Adrenal gland (tissue), 12 donors: Measurements from ENCODE around the gene TRIP12. TPM values are rescaled to one million over a fixed set of nuclear protein-coding genes. Genes with fewer than 3 reads are reported as not detected.
"Not testable (repeated sequence)": the region's sequence is repeated elsewhere in the genome, so short reads cannot be mapped to it uniquely, and the experiment has no call there.

ENCODE experiments used
- DNase-seq, 7 donors: peaks; one replicate each; pipeline ENCODE4 v3.0.0-alpha.2; 2019 to 2020
- H3K27ac ChIP-seq, 5 donors: fragments of 200-600 bp; sonication (generic) in 4 of 5; 1 replicate in 3 of 5; 2 replicates in 2 of 5; pipeline versions ENCODE4 v1.5.1 to v1.8.0; 2016 to 2020; ENCODE audit warnings: mild to moderate bottlenecking in 1 of 5
- H3K27me3 ChIP-seq: fragments of 200-600 bp; 2 replicates; pipeline ENCODE4 v1.8.0; 2021
- H3K36me3 ChIP-seq, 2 donors: fragments of 200-600 bp; replicated peaks in 1 of 2; 1 replicate in 1 of 2; 2 replicates in 1 of 2; pipeline versions ENCODE4 v1.5.1 to v1.8.0; 2018 to 2022
- H3K4me1 ChIP-seq, 2 donors: fragments of 200-600 bp; replicated peaks in 1 of 2; 1 replicate in 1 of 2; 2 replicates in 1 of 2; pipeline versions ENCODE4 v1.5.1 to v1.8.0; 2018 to 2021
- H3K4me3 ChIP-seq, 4 donors: fragments of 200-600 bp; sonication (generic) in 3 of 4; one replicate each; pipeline ENCODE4 v1.5.1; 2016 to 2018
- H3K9me3 ChIP-seq, 3 donors: fragments of 200-600 bp; sonication (generic) in 1 of 3; replicated peaks in 1 of 3; 1 replicate in 2 of 3; 2 replicates in 1 of 3; pipeline versions ENCODE4 v1.5.1 to v1.8.0; 2016 to 2021
- CTCF ChIP-seq, 6 experiments: fragments of 450-650 bp in 4 of 6; fragments of 200-600 bp in 2 of 6; sonication (generic) in 1 of 6; IDR thresholded peaks; 1 replicate in 5 of 6; 2 replicates in 1 of 6; pipeline versions ENCODE4 v1.5.1 to v1.8.0; 2016 to 2021; ENCODE audit warnings: antibody characterized with exemption in 6 of 6, mild to moderate bottlenecking in 2 of 6, moderate library complexity in 1 of 6
- POLR2A ChIP-seq, 2 donors: fragments of 450-650 bp; IDR thresholded peaks; one replicate each; pipeline ENCODE4 v1.6.1; 2017; ENCODE audit warnings: antibody characterized with exemption in 2 of 2, mild to moderate bottlenecking in 2 of 2, moderate library complexity in 1 of 2
- WGBS, 4 donors: extraction: QIAGEN DNeasy Blood & Tissue Kit in 2 of 4; methylation state at CpG; one replicate each; pipeline versions ENCODE4 v1.1.5 to v1.1.7; 2013 to 2017; 5-methylcytosine and 5-hydroxymethylcytosine counted together
- intact Hi-C, 2 donors: fragments of 100-400 bp; cut with DNase I; formaldehyde crosslinking; loops; one replicate each; pipeline versions ENCODE4 v1.14.1 to v1.15.0; 2022 to 2023
- polyA plus RNA-seq, 3 donors: library from polyadenylated mRNA; stranded (reverse); fragments of 200-250 nt in 2 of 3; fragments of 350-450 nt in 1 of 3; fragmentation: Illumina TruSeq in 1 of 3; extraction: RNeasy Lipid Tissue Mini Kit (QIAGEN cat#74804) in 1 of 3; gene quantifications; one replicate each; pipeline ENCODE4 v1.2.3, GENCODE V29; 2013 to 2014
- total RNA-seq, 9 donors: library from RNA; depleted of rRNA in 4 of 9; stranded (reverse); fragments of >200 nt in 4 of 9; fragments of 120-200 nt in 1 of 9; fragmentation: NEBNext Ultra II Directional in 1 of 9; extraction: Animal tissue kit (Norgen Biotek cat#: 25700) in 1 of 9; gene quantifications; one replicate each; pipeline versions ENCODE4 v1.1.0 to v1.2.4, GENCODE V29; 2013 to 2023
- donor health status: healthy with polysubstance abuse.
- donor health status: Bipolar disorder and iron deficiency.
- donor health status: DM: yes; HTN: yes; CAD: no.
- donor health status: DM: no; HTN: no; CAD: no.
- donor health status: DM: no; HTN: no; CAD: no.
- donor health status: DM: yes; HTN: yes; CAD: no.

Gene TRIP12
- total and polyA plus RNA-seq, 12 donors: 15.5 to 242 (median 146) TPM

GRCh38 chr2:229761663-229762062 is 160.1 kb downstream of the TRIP12 start:
- no peak overlapping the region for H3K4me3 ChIP-seq
- no peak overlapping the region for H3K27ac ChIP-seq
- H3K36me3 ChIP-seq: peaks cover 0 to 24% of the 10 kb centered on the region in 2 donors
- no peaks in the 10 kb centered on the region for H3K27me3 ChIP-seq
- TF ChIP-seq CTCF (IDR thresholded peaks at IDR 0.05) (no peak), POLR2A (IDR thresholded peaks at IDR 0.05) (no peak)
- DNase-seq: no peak
- intact Hi-C loops: no loop called here
- no peaks in the 10 kb centered on the region for H3K9me3 ChIP-seq
- 67 to 71% (median 70%) methylated on average over 1 of the region's 1 CpG for WGBS, 4 donors
- no peaks in the 10 kb centered on the region for H3K4me1 ChIP-seq

- H3K27ac ChIP-seq, H3K4me1 ChIP-seq, H3K27me3 ChIP-seq, H3K9me3 ChIP-seq, intact Hi-C loops, DNase-seq, H3K36me3 ChIP-seq, H3K4me3 ChIP-seq: not testable (repeated sequence)
- WGBS, 4 donors: 96 to 98% (median 98%) methylated on average over 10 of the region's 10 CpGs
These were observed 164.3 kb downstream of the TRIP12 start for GRCh38 chr2:229757462-229757861.

GRCh38 chr2:229752970-229753729 is 168.7 kb downstream of the TRIP12 start:
- intact Hi-C loops: no loop called here
- whole genome bisulfite sequencing, 4 donors: 89 to 93% (median 91%) methylated on average over 11 of the region's 11 CpGs
- DNase-seq: no peak
- Histone ChIP-seq H3K9me3 (no peaks in the 10 kb centered on the region), H3K4me1 (no peaks in the 10 kb centered on the region), H3K27ac (no peak overlapping the region), H3K27me3 (no peaks in the 10 kb centered on the region), H3K36me3 (no peaks in the 10 kb centered on the region), H3K4me3 (no peak overlapping the region)
- TF ChIP-seq POLR2A (IDR thresholded peaks at IDR 0.05): no peak
- TF ChIP-seq CTCF (IDR thresholded peaks at IDR 0.05): no peak

GRCh38 chr2:229749779-229750178 is 172.0 kb downstream of the TRIP12 start:
- intact Hi-C loops: no loop called here
- H3K4me1 ChIP-seq: no peaks in the 10 kb centered on the region
- no peaks in the 10 kb centered on the region for H3K27me3 ChIP-seq
- H3K36me3 ChIP-seq: no peaks in the 10 kb centered on the region
- no peak for DNase-seq
- H3K9me3 ChIP-seq: no peaks in the 10 kb centered on the region
- H3K4me3 ChIP-seq: no peak overlapping the region
- WGBS, 4 donors: 86 to 93% (median 90%) methylated on average over 6 of the region's 6 CpGs
- TF ChIP-seq CTCF (IDR thresholded peaks at IDR 0.05): no peak
- no peak for TF ChIP-seq POLR2A (IDR thresholded peaks at IDR 0.05)
- H3K27ac ChIP-seq: no peak overlapping the region

- no peak overlapping the region for H3K27ac ChIP-seq
- no peaks in the 10 kb centered on the region for H3K4me1 ChIP-seq
- 86 to 93% (median 88%) methylated on average over 3 of the region's 3 CpGs for WGBS, 4 donors
- no peak for DNase-seq
- no peak overlapping the region for H3K4me3 ChIP-seq
- H3K27me3 ChIP-seq: no peaks in the 10 kb centered on the region
- TF ChIP-seq POLR2A (IDR thresholded peaks at IDR 0.05) (no peak), CTCF (IDR thresholded peaks at IDR 0.05) (no peak)
- intact Hi-C loops: no loop called here
- no peaks in the 10 kb centered on the region for H3K36me3 ChIP-seq
- no peaks in the 10 kb centered on the region for H3K9me3 ChIP-seq
These were observed 172.9 kb downstream of the TRIP12 start for GRCh38 chr2:229748950-229749349.

- H3K27me3 ChIP-seq, H3K27ac ChIP-seq, DNase-seq, H3K4me3 ChIP-seq, H3K4me1 ChIP-seq, intact Hi-C loops, H3K36me3 ChIP-seq: not testable (repeated sequence)
- WGBS, 4 donors: 93 to 95% methylated on average over 12 to 31 of the region's 35 CpGs; no CpG with 5 or more reads in 2 of the 4 donors
- H3K9me3 ChIP-seq: peaks cover 0 to 13% (median 12%) of the 10 kb centered on the region in 3 donors
These were observed 179.1 kb downstream of the TRIP12 start for GRCh38 chr2:229742691-229743090.
